Body of pancreas (tissue), 4 donors: ENCODE results near the gene LRRC56. TPM values are rescaled to one million over a fixed set of nuclear protein-coding genes. Genes with fewer than 3 reads are reported as not detected.
A peak's percentile ranks its signal among the peaks of the same experiment; 100 is the strongest.

Experiments
- ATAC-seq: fragments of 150-250 bp; one replicate; pipeline ENCODE4 v1.9.1; 2016
- DNase-seq, 4 donors: peaks; one replicate each; pipeline ENCODE4 v3.0.0-alpha.2; 2019
- H3K27ac ChIP-seq, 4 donors: fragments of 200-600 bp; sonication (generic); 1 replicate in 3 of 4; 2 replicates in 1 of 4; pipeline versions ENCODE4 v1.5.1 to v1.6.1; 2016 to 2019; ENCODE audit warnings: mild to moderate bottlenecking in 1 of 4, mixed read lengths in 1 of 4, moderate library complexity in 1 of 4
- H3K27me3 ChIP-seq, 2 donors: fragments of 200-600 bp; sonication (generic); one replicate each; pipeline ENCODE4 v1.6.0; 2016; ENCODE audit warnings: mild to moderate bottlenecking in 1 of 2
- H3K36me3 ChIP-seq, 2 donors: fragments of 200-600 bp; sonication (generic); replicated peaks in 1 of 2; 2 replicates each; pipeline ENCODE4 v1.5.1; 2016; ENCODE audit warnings: low read depth in 2 of 2; ENCODE audit not compliant: insufficient read depth in 1 of 2
- H3K4me1 ChIP-seq: fragments of 200-600 bp; sonication (generic); one replicate; pipeline ENCODE4 v1.6.0; 2016
- H3K4me3 ChIP-seq, 2 donors: fragments of 200-600 bp; sonication (generic); 1 replicate in 1 of 2; 2 replicates in 1 of 2; pipeline ENCODE4 v1.5.1; 2016 to 2019
- H3K9me3 ChIP-seq, 3 donors: fragments of 200-600 bp; sonication (generic); 1 replicate in 2 of 3; 2 replicates in 1 of 3; pipeline ENCODE4 v1.5.1; 2016
- POLR2A ChIP-seq, 3 donors: fragments of 450-650 bp; IDR thresholded peaks; one replicate each; pipeline ENCODE4 v1.6.1; 2016; ENCODE audit warnings: antibody characterized with exemption in 3 of 3, mild to moderate bottlenecking in 2 of 3
- WGBS, 2 donors: methylation state at CpG; one replicate each; pipeline ENCODE4 v1.1.5; 2017; 5-methylcytosine and 5-hydroxymethylcytosine counted together
- intact Hi-C: fragments of 100-400 bp; cut with DNase I; formaldehyde crosslinking; loops from one replicate; pipeline ENCODE4 v1.15.1; 2023
- total RNA-seq, 2 donors: library from RNA; depleted of rRNA; stranded (reverse); fragments of >200 nt; gene quantifications; one replicate each; pipeline ENCODE4 v1.1.0, GENCODE V29; 2016
- TF ChIP-seq, protein P1 (sequence below), 7 experiments: fragments of 450-650 bp in 4 of 7; fragments of 200-600 bp in 3 of 7; sonication (generic) in 3 of 7; IDR thresholded peaks; one replicate each; pipeline ENCODE4 v1.5.1; 2016 to 2019; ENCODE audit warnings: antibody characterized with exemption in 7 of 7

LRRC56 gene
- total RNA-seq, 2 donors from 2014 or later = 1.6 to 2.3 TPM

DNA sequence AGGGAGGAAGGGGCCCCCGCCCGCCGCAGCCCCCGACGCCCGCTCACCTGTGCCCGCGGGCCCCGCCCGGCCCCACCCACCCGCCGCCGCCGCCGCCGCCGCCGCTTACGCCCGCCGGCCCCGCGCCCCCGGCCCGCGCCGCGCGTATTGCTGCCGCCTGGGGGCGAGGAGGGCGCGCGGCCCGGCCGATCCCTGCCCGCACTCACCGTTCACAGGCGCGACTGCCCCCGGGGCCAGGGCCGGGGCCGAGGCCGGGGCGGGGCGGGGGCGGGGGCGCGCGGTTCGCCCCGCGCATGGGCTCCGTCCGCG, 2.2 kb upstream of the LRRC56 start:
- Histone ChIP-seq H3K27ac (peak overlapping the region in 3 of 4 donors; percentile 50 to 66 (median 58)), H3K4me1 (peaks cover 36% of the 10 kb centered on the region), H3K9me3 (no peaks in the 10 kb centered on the region), H3K36me3 (peaks cover 0 to 1% of the 10 kb centered on the region in 2 donors), H3K4me3 (no peak overlapping the region), H3K27me3 (no peaks in the 10 kb centered on the region)
- DNase-seq = no peak
- intact Hi-C loops = no loop called here
- TF ChIP-seq, protein P1, sequence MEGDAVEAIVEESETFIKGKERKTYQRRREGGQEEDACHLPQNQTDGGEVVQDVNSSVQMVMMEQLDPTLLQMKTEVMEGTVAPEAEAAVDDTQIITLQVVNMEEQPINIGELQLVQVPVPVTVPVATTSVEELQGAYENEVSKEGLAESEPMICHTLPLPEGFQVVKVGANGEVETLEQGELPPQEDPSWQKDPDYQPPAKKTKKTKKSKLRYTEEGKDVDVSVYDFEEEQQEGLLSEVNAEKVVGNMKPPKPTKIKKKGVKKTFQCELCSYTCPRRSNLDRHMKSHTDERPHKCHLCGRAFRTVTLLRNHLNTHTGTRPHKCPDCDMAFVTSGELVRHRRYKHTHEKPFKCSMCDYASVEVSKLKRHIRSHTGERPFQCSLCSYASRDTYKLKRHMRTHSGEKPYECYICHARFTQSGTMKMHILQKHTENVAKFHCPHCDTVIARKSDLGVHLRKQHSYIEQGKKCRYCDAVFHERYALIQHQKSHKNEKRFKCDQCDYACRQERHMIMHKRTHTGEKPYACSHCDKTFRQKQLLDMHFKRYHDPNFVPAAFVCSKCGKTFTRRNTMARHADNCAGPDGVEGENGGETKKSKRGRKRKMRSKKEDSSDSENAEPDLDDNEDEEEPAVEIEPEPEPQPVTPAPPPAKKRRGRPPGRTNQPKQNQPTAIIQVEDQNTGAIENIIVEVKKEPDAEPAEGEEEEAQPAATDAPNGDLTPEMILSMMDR (IDR thresholded peaks at IDR 0.05) = peak in 1 of 7 experiments; percentile 16
- TF ChIP-seq POLR2A (IDR thresholded peaks at IDR 0.05) = no peak
- WGBS, 2 donors = 1% methylated on average over 20 of the region's 56 CpGs; no CpG with 5 or more reads in 1 of the 2 donors
- peak; percentile 33 for ATAC-seq

GRCh38 chr11:535519-536454, 1.5 kb upstream of the LRRC56 start, which contains the start of gene HRAS:
Gene HRAS, minus strand, starts transcription at chr11:535576.
- H3K4me3 ChIP-seq = peak within 1 kb of the TSS; percentile 54 to 72
- 4 to 20% methylated on average over 10 to 45 of the region's 97 CpGs for WGBS, 2 donors
- DNase-seq (peak; percentile 94 to 97 (median 96)), ATAC-seq (peak; percentile 91)
- peaks cover 0 to 1% of the 10 kb centered on the region in 2 donors for H3K36me3 ChIP-seq
- peaks cover 36% of the 10 kb centered on the region for H3K4me1 ChIP-seq
- intact Hi-C loops = no loop called here
- H3K27ac ChIP-seq = peak within 1 kb of the TSS; percentile 85 to 92 (median 90)
- no peaks in the 10 kb centered on the region for H3K9me3 ChIP-seq
- no peaks in the 10 kb centered on the region for H3K27me3 ChIP-seq
- TF ChIP-seq, protein P1 (IDR thresholded peaks at IDR 0.05) = no peak
- TF ChIP-seq POLR2A (IDR thresholded peaks at IDR 0.05) = peak; percentile 56 to 69 (median 69)

DNA sequence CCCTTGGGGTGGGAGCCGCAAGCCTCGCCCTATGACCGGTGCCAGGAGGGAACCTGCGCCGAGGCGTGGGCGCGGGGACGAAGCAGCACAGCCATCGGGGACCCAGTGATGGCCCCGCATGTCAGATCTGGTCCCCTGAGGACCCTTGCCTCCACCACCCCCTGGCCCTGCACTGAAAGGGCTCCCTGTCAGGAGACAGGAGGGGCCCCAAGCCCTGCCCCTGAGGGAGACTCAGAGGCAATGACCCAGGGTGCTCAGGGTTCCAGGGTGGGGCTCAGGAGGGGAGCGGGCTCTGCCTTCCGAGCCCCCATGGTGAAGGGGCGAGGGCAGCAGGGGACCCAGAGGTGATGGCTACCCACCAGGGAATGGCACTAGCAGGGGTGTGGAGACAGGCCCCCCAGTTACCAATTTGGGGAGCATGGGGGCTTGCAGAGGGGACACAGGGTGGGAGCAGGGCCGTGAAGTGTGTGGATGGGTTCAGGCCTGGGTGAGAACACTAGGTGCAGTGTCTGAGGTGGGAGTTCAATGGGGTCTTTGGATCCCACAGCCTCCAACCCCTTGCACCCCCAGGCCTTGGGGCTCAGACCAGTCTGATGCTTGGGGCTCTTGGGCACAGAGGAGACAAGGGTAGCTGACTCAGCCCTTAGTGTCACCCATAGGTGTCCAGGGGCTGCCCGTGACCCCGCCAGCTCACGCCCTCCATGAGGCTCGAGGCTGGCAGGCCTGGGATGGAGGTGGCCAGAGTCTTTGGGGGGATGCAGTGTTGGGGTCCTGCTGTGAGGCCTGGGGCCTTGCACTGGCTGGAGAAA, 499 bp downstream of the LRRC56 start:
- WGBS, 2 donors = 30 to 60% methylated on average over 1 to 19 of the region's 19 CpGs
- H3K27ac ChIP-seq = peak overlapping the region in 2 of 4 donors; percentile 90 to 92
- no peaks in the 10 kb centered on the region for H3K27me3 ChIP-seq
- intact Hi-C loops = no loop called here
- DNase-seq (peak in 3 of 4 donors; percentile 7 to 16 (median 11)), ATAC-seq (no peak)
- peaks cover 36% of the 10 kb centered on the region for H3K4me1 ChIP-seq
- H3K36me3 ChIP-seq = no peaks in the 10 kb centered on the region
- TF ChIP-seq, protein P1 (IDR thresholded peaks at IDR 0.05) = peak in 1 of 7 experiments; percentile 7
- TF ChIP-seq POLR2A (IDR thresholded peaks at IDR 0.05) = no peak
- H3K4me3 ChIP-seq = peak overlapping the region in 1 of 2 donors; percentile 13
- no peaks in the 10 kb centered on the region for H3K9me3 ChIP-seq

- DNase-seq (peak in 1 of 4 donors; percentile 11), ATAC-seq (no peak)
- Histone ChIP-seq H3K4me1 (peaks cover 36% of the 10 kb centered on the region), H3K27ac (no peak overlapping the region), H3K9me3 (no peaks in the 10 kb centered on the region), H3K27me3 (no peaks in the 10 kb centered on the region), H3K36me3 (no peaks in the 10 kb centered on the region), H3K4me3 (no peak overlapping the region)
- WGBS, 2 donors = 84 to 90% methylated on average over 15 to 20 of the region's 20 CpGs
- TF ChIP-seq, protein P1 (IDR thresholded peaks at IDR 0.05) = no peak
- no peak for TF ChIP-seq POLR2A (IDR thresholded peaks at IDR 0.05)
- intact Hi-C loops = no loop called here
Observed at GRCh38 chr11:538431-539051, 1.2 kb downstream of the LRRC56 start.
